Smooth muscle cell (in vitro differentiated cells): ENCODE measurements around the gene PCSK2. TPM values are rescaled to one million over a fixed set of nuclear protein-coding genes. Genes with fewer than 3 reads are reported as not detected.

Experiments used
- DNase-seq: peaks from one replicate; lab custom pipeline; 2025; ENCODE audit not compliant: unreplicated experiment; lab: John Stamatoyannopoulos, UW
- H2AFZ ChIP-seq: fragments of 200-600 bp; sonication (generic); 2 replicates; pipeline ENCODE4 v1.6.0; 2016; ENCODE audit warnings: antibody characterized with exemption, low read depth, mild to moderate bottlenecking
- H3F3A ChIP-seq: fragments of 200-600 bp; sonication (generic); 2 replicates; pipeline ENCODE4 v1.6.0; 2017; ENCODE audit warnings: antibody characterized with exemption, low read depth
- H3K27ac ChIP-seq: fragments of 200-600 bp; sonication (generic); 2 replicates; pipeline ENCODE4 v1.5.1; 2016; ENCODE audit warnings: low read depth, mild to moderate bottlenecking
- H3K27me3 ChIP-seq: fragments of 200-600 bp; sonication (generic); 2 replicates; pipeline ENCODE4 v1.6.1; 2016; ENCODE audit warnings: low read depth, mild to moderate bottlenecking
- H3K36me3 ChIP-seq: fragments of 200-600 bp; sonication (generic); 2 replicates; pipeline ENCODE4 v1.5.1; 2016; ENCODE audit warnings: low read depth
- H3K4me1 ChIP-seq: fragments of 200-600 bp; sonication (generic); 2 replicates; pipeline ENCODE4 v1.5.1; 2016; ENCODE audit warnings: low read depth
- H3K4me2 ChIP-seq: fragments of 200-600 bp; sonication (generic); 2 replicates; pipeline ENCODE4 v1.6.0; 2016; ENCODE audit warnings: mild to moderate bottlenecking
- H3K4me3 ChIP-seq: fragments of 200-600 bp; sonication (generic); 2 replicates; pipeline ENCODE4 v1.5.1; 2016; ENCODE audit warnings: mild to moderate bottlenecking
- H3K79me2 ChIP-seq: fragments of 200-600 bp; sonication (generic); 2 replicates; pipeline ENCODE4 v1.6.0; 2016; ENCODE audit warnings: low read depth, mild to moderate bottlenecking
- H3K9ac ChIP-seq: fragments of 200-600 bp; sonication (generic); 2 replicates; pipeline ENCODE4 v1.6.0; 2016; ENCODE audit warnings: low read depth
- H3K9me3 ChIP-seq: fragments of 200-600 bp; sonication (generic); replicated peaks from 2 replicates; pipeline ENCODE4 v1.5.1; 2016; ENCODE audit warnings: low read depth
- H4K20me1 ChIP-seq: fragments of 200-600 bp; sonication (generic); 2 replicates; pipeline ENCODE4 v1.6.0; 2016; ENCODE audit warnings: low read depth
- WGBS: methylation state at CpG from one replicate; pipeline ENCODE4 v1.1.7; 2016; ENCODE audit warnings: low lambda C conversion rate; 5-methylcytosine and 5-hydroxymethylcytosine counted together
- polyA plus RNA-seq: library from polyadenylated mRNA; unstranded; fragments of >200 nt; fragmentation: Nextera tagmentation; extraction: Ambion mirVana; gene quantifications from 2 replicates; pipeline ENCODE4 v1.2.1, GENCODE V29; 2016
- total RNA-seq: library from RNA; depleted of rRNA; stranded (reverse); fragments of >200 nt; gene quantifications from 2 replicates; pipeline ENCODE4 v1.2.3, GENCODE V29; 2014
- TF ChIP-seq, protein P1 (sequence below): fragments of 200-600 bp; sonication (generic); IDR thresholded peaks from 2 replicates; pipeline ENCODE4 v1.5.1; 2017; ENCODE audit warnings: borderline replicate concordance, mild to moderate bottlenecking, antibody characterized with exemption; ENCODE audit not compliant: insufficient read depth, poor library complexity, severe bottlenecking

Gene PCSK2
- total and polyA plus RNA-seq, 2 experiments from 2014 or later, result not detected

- Histone ChIP-seq H3K4me1 (no peaks in the 10 kb centered on the region), H3K27ac (no peak overlapping the region), H3K9ac (no peak overlapping the region), H3K79me2 (no peaks in the 10 kb centered on the region), H3K27me3 (peaks cover 4% of the 10 kb centered on the region), H3F3A (no peaks in the 10 kb centered on the region), H3K9me3 (no peaks in the 10 kb centered on the region), H4K20me1 (no peaks in the 10 kb centered on the region), H2AFZ (no peak overlapping the region), H3K4me3 (no peak overlapping the region), H3K4me2 (no peak overlapping the region), H3K36me3 (no peaks in the 10 kb centered on the region)
- 86% methylated on average over 28 of the region's 28 CpGs for WGBS
- DNase-seq, result no peak
- TF ChIP-seq, protein P1, sequence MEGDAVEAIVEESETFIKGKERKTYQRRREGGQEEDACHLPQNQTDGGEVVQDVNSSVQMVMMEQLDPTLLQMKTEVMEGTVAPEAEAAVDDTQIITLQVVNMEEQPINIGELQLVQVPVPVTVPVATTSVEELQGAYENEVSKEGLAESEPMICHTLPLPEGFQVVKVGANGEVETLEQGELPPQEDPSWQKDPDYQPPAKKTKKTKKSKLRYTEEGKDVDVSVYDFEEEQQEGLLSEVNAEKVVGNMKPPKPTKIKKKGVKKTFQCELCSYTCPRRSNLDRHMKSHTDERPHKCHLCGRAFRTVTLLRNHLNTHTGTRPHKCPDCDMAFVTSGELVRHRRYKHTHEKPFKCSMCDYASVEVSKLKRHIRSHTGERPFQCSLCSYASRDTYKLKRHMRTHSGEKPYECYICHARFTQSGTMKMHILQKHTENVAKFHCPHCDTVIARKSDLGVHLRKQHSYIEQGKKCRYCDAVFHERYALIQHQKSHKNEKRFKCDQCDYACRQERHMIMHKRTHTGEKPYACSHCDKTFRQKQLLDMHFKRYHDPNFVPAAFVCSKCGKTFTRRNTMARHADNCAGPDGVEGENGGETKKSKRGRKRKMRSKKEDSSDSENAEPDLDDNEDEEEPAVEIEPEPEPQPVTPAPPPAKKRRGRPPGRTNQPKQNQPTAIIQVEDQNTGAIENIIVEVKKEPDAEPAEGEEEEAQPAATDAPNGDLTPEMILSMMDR, result no peak
Measured at GRCh38 chr20:17327185-17328148, 100.6 kb downstream of the PCSK2 start.

- no peaks in the 10 kb centered on the region for H3K9me3 ChIP-seq
- no peak overlapping the region for H3K4me3 ChIP-seq
- no peaks in the 10 kb centered on the region for H3K79me2 ChIP-seq
- H3K4me2 ChIP-seq, result no peak overlapping the region
- WGBS, result 71% methylated on average over 5 of the region's 5 CpGs
- H3F3A ChIP-seq, result no peaks in the 10 kb centered on the region
- H4K20me1 ChIP-seq, result no peaks in the 10 kb centered on the region
- H3K27me3 ChIP-seq, result peaks cover 4% of the 10 kb centered on the region
- H3K4me1 ChIP-seq, result no peaks in the 10 kb centered on the region
- no peak overlapping the region for H3K27ac ChIP-seq
- no peak overlapping the region for H3K9ac ChIP-seq
- no peaks in the 10 kb centered on the region for H3K36me3 ChIP-seq
- no peak overlapping the region for H2AFZ ChIP-seq
- TF ChIP-seq, protein P1, result no peak
- no peak for DNase-seq
Measured at GRCh38 chr20:17334932-17335331, 108.1 kb downstream of the PCSK2 start.

GRCh38 chr20:17339000-17339399 lies 112.2 kb downstream of the PCSK2 start:
- Histone ChIP-seq H4K20me1 (no peaks in the 10 kb centered on the region), H3K79me2 (no peaks in the 10 kb centered on the region), H3K27ac (no peak overlapping the region), H3F3A (no peaks in the 10 kb centered on the region), H3K4me3 (no peak overlapping the region), H3K9me3 (no peaks in the 10 kb centered on the region), H3K9ac (no peak overlapping the region), H3K4me1 (no peaks in the 10 kb centered on the region), H3K4me2 (no peak overlapping the region), H3K36me3 (no peaks in the 10 kb centered on the region), H2AFZ (no peak overlapping the region), H3K27me3 (no peaks in the 10 kb centered on the region)
- TF ChIP-seq, protein P1, result no peak
- no peak for DNase-seq
- 86% methylated on average over 6 of the region's 6 CpGs for WGBS
